ENCODE results near the gene PARVA. TPM values are rescaled to one million over a fixed set of nuclear protein-coding genes. Genes with fewer than 3 reads are reported as not detected.

Gene PARVA
- total and polyA plus RNA-seq, 2 of the 4 experiments (the other 2 are of a cell fraction), result 65.2 to 80.2 TPM

- CTCF ChIA-PET, result interaction anchor here (1.0 to 1.6 kb wide), 2 partner anchors 11 to 45 kb away, joined by 3 to 4 read pairs; no protein-coding TSS in a partner anchor
- Histone ChIP-seq H3K56ac (ENCODE audit: extremely low read depth, insufficient read depth, low read length) (peak overlapping the region; percentile 89), H3K27me3 (ENCODE audit: control insufficient read depth, insufficient read depth, low read length) (no peaks in the 10 kb centered on the region), H2BK15ac (ENCODE audit: low read depth, low read length) (peak overlapping the region; percentile 80), H3K18ac (ENCODE audit: low read depth, low read length) (peak overlapping the region; percentile 86), H2AFZ (replicated peaks; ENCODE audit: low read length, poor library complexity) (peak overlapping the region; percentile 89), H3K14ac (replicated peaks; ENCODE audit: low read depth, low read length) (peak overlapping the region; percentile 89), H3K9ac (ENCODE audit: low read depth, low read length) (peak overlapping the region; percentile 98), H4K8ac (ENCODE audit: low read depth in 2 of 2, low read length in 2 of 2) (peak overlapping the region; percentile 92 to 96), H2BK5ac (ENCODE audit: low read depth, low read length, poor library complexity, severe bottlenecking) (peak overlapping the region; percentile 97), H4K91ac (ENCODE audit: insufficient read depth, low read depth, low read length) (peak overlapping the region; percentile 98), H3K79me1 (ENCODE audit: low read depth in 1 of 2, low read length in 2 of 2) (peaks cover 11 to 41% of the 10 kb centered on the region in 2 experiments; a peak in 3 of 4 replicates), H4K5ac (ENCODE audit: low read depth, low read length) (peak overlapping the region; percentile 95), H2AK5ac (ENCODE audit: low read depth, low read length) (peak overlapping the region; percentile 84), H2AK9ac (replicated peaks; ENCODE audit: low read depth, low read length, poor library complexity) (peak overlapping the region; percentile 90), H2BK20ac (ENCODE audit: low read depth, low read length) (peak overlapping the region; percentile 60), H3K4me2 (ENCODE audit: low read depth, low read length) (peak overlapping the region; percentile 83), H3K9me1 (ENCODE audit: insufficient read depth, low read length) (peaks cover 22% of the 10 kb centered on the region), H3K4me3 (ENCODE audit: insufficient read depth, low read depth, low read length) (no peak overlapping the region), H3K36me3 (ENCODE audit: control insufficient read depth, insufficient read depth, low read length) (peaks cover 6% of the 10 kb centered on the region; the same call in 1 of the 2 replicates), H3K4me1 (ENCODE audit: control insufficient read depth, insufficient read depth, low read length) (peaks cover 12% of the 10 kb centered on the region), H3K9me3 (ENCODE audit: control insufficient read depth, insufficient read depth, low read length) (no peaks in the 10 kb centered on the region), H3K23ac (ENCODE audit: low read depth, low read length) (peak overlapping the region; percentile 92), H3K4ac (ENCODE audit: low read depth, low read length) (peak overlapping the region; percentile 96), H2BK120ac (ENCODE audit: low read depth, low read length) (peak overlapping the region; percentile 95), H4K20me1 (ENCODE audit: insufficient read depth, low read length) (peaks cover 26% of the 10 kb centered on the region), H3K27ac (ENCODE audit: insufficient read depth, low read length) (peak overlapping the region; percentile 100)
- peak; percentile 2; the same call in 1 of the 2 replicates for ATAC-seq (ENCODE audit: low read depth)
- POLR2A ChIA-PET (ENCODE audit: unreplicated experiment), result interaction anchor here (0.7 to 1.4 kb wide), 4 partner anchors 12 to 89 kb away, joined by 3 to 4 read pairs (median 3); no protein-coding TSS in a partner anchor
- WGBS, 2 experiments (ENCODE audit: extremely low coverage in 2 of 2, insufficient read length in 1 of 2), result 100% methylated on average over 2 of the region's 14 CpGs; no CpG with 5 or more reads in 1 of the 2 experiments
- dilution Hi-C loops (cut with HindIII; ENCODE audit: low sequenced_read_pairs, unreplicated experiment) (no loop called here), in situ Hi-C loops (cut with MboI; ENCODE audit: low sequenced_read_pairs) (no loop called here), intact Hi-C loops (cut with micrococcal nuclease) (loop anchor here (1.0 to 5.0 kb wide), 3 partner anchors 45 to 164 kb away; no protein-coding TSS in a partner anchor)
- BruUV-seq (replicated peaks), result no TSS peak
- peak; percentile 73 for TF ChIP-seq USF2 (IDR thresholded peaks at IDR 0.05; ENCODE audit: low read depth, low read length)
- TF ChIP-seq MXI1 (IDR thresholded peaks at IDR 0.05; ENCODE audit: borderline replicate concordance, low read depth, low read length), result peak; percentile 54
- no peak for TF ChIP-seq RCOR1 (IDR thresholded peaks at IDR 0.05; ENCODE audit: insufficient replicate concordance, low read length)
- peak; percentile 40; the same call in 1 of the 2 replicates for TF ChIP-seq BHLHE40 (IDR thresholded peaks at IDR 0.05; ENCODE audit: low read depth, low read length)
- peak; percentile 91 for DNase-seq
These were observed 901 bp upstream of the PARVA start for GRCh38 chr11:12376259-12377081.
